Transverse colon (tissue), 3 donors: Measurements from ENCODE around the gene TRIP11.

ENCODE experiments used
- EP300 ChIP-seq: sonication (generic); formaldehyde crosslinking; IDR thresholded peaks from one replicate; pipeline ENCODE4 v1.6.1; 2017; ENCODE audit warnings: antibody characterized with exemption, low read depth
- POLR2AphosphoS5 ChIP-seq, 3 donors: sonication (generic); formaldehyde crosslinking; IDR thresholded peaks; one replicate each; pipeline ENCODE4 v1.6.1; 2016; ENCODE audit warnings: antibody characterized with exemption in 3 of 3

GRCh38 chr14:91955168-91955567 lies 84.7 kb downstream of the TRIP11 start:
- no peak for TF ChIP-seq POLR2AphosphoS5 (IDR thresholded peaks at IDR 0.05)
- no peak for TF ChIP-seq EP300
